PC-9 (cell line): ENCODE results near the gene UBR1. TPM values are rescaled to one million over a fixed set of nuclear protein-coding genes. Genes with fewer than 3 reads are reported as not detected.

ENCODE experiments used
- BruUV-seq: library from RNA; stranded (reverse); fragments of 400-500 nt; replicated peaks from 2 replicates; lab custom pipeline; 2021; lab: Mats Ljungman, UMichigan
- CTCF ChIA-PET: fragments of 300-600 bp; sonication (Branson Sonifier 250); formaldehyde crosslinking; loops from one replicate; lab custom pipeline; 2022; ENCODE audit warnings: antibody characterized with exemption; lab: Charles Lee
- POLR2A ChIA-PET: fragments of 300-600 bp; sonication (Branson Sonifier 250); formaldehyde crosslinking; loops from one replicate; lab custom pipeline; 2022; ENCODE audit warnings: antibody characterized with exemption; ENCODE audit not compliant: unreplicated experiment; lab: Charles Lee
- DNase-seq, 2 experiments: peaks; one replicate each; pipeline versions ENCODE4 v3.0.0 to v3.0.0-alpha.2; 2015 to 2022; ENCODE audit warnings: mixed read lengths in 1 of 2
- H2AFZ ChIP-seq: fragments of 200-600 bp; sonication (generic); 2 replicates; pipeline ENCODE4 v1.8.1; 2017; ENCODE audit warnings: antibody characterized with exemption
- H3F3A ChIP-seq: fragments of 200-600 bp; sonication (generic); 2 replicates; pipeline ENCODE4 v1.8.1; 2017; ENCODE audit warnings: antibody characterized with exemption, mild to moderate bottlenecking, low read depth; ENCODE audit not compliant: insufficient read depth
- H3K27ac ChIP-seq: fragments of 200-600 bp; sonication (generic); 2 replicates; pipeline ENCODE4 v1.6.1; 2016; ENCODE audit warnings: mixed run types
- H3K27me3 ChIP-seq: fragments of 200-600 bp; sonication (generic); 2 replicates; pipeline ENCODE4 v1.6.1; 2016; ENCODE audit warnings: low read depth, mixed run types; ENCODE audit not compliant: insufficient read depth
- H3K36me3 ChIP-seq: fragments of 200-600 bp; sonication (generic); 2 replicates; pipeline ENCODE4 v1.6.1; 2016; ENCODE audit warnings: low read depth, mixed run types
- H3K4me1 ChIP-seq: fragments of 200-600 bp; sonication (generic); replicated peaks from 2 replicates; pipeline ENCODE4 v1.6.1; 2016; ENCODE audit warnings: mixed run types; ENCODE audit not compliant: insufficient read depth
- H3K4me2 ChIP-seq: fragments of 200-600 bp; sonication (generic); 2 replicates; pipeline ENCODE4 v1.6.1; 2017; ENCODE audit warnings: mixed run types
- H3K4me3 ChIP-seq: fragments of 200-600 bp; sonication (generic); 2 replicates; pipeline ENCODE4 v1.6.1; 2016; ENCODE audit warnings: mixed run types
- H3K79me2 ChIP-seq: fragments of 200-600 bp; sonication (generic); 2 replicates; pipeline ENCODE4 v1.6.1; 2017; ENCODE audit warnings: low read depth, mixed run types
- H3K9me2 ChIP-seq: fragments of 200-600 bp; sonication (generic); 2 replicates; pipeline ENCODE4 v1.8.1; 2017; ENCODE audit warnings: mild to moderate bottlenecking; ENCODE audit not compliant: insufficient read depth
- H3K9me3 ChIP-seq: fragments of 200-600 bp; sonication (generic); 2 replicates; pipeline ENCODE4 v1.8.1; 2016; ENCODE audit warnings: low read depth; ENCODE audit not compliant: insufficient read depth
- H4K20me1 ChIP-seq: fragments of 200-600 bp; sonication (generic); 2 replicates; pipeline ENCODE4 v1.8.1; 2017; ENCODE audit not compliant: insufficient read depth
- EZH2 ChIP-seq: fragments of 200-600 bp; sonication (generic); IDR thresholded peaks from 2 replicates; pipeline ENCODE4 v1.8.0; 2017; ENCODE audit warnings: antibody characterized with exemption, low read depth
- intact Hi-C: fragments of 100-400 bp; cut with micrococcal nuclease; formaldehyde crosslinking; loops from one replicate; pipeline ENCODE4 v1.10.0; 2022; ENCODE audit not compliant: unreplicated experiment
- total RNA-seq: library from RNA; stranded (reverse); gene quantifications from 2 replicates; pipeline ENCODE4 v1.2.3, GENCODE V29; 2021
- TF ChIP-seq, protein P1 (sequence below): fragments of 200-600 bp; sonication (generic); conservative IDR thresholded peaks from 2 replicates; pipeline ENCODE4 v1.6.1; 2017; ENCODE audit warnings: mixed run types, antibody characterized with exemption, mild to moderate bottlenecking, moderate library complexity

UBR1 gene
- total RNA-seq, 1 experiment from 2014 or later = 17.1 TPM

DNA sequence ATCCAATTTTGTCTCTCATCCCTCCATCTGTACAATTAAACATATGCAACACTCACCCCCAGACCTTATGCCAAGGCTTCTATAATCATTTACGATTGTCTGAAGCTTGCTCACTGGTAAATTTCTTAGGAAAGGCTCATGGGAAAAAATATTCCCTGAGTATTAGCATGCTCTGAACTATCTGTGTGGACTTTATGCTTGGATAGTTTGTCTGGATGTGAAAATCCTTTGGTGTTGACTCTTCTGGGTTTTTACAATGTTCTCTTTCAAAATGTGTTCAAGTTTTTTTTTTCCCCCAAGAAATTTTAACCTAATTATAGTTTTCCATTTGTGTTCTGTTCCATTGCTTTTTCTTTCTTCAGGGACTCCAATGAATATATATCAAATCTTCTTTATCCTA is 165.3 kb downstream of the UBR1 start:
- no peaks in the 10 kb centered on the region for H3K4me1 ChIP-seq
- ChIA-PET POLR2A (no interaction called here), CTCF (interaction anchor here (0.5 to 0.7 kb wide), 2 partner anchors 140 to 186 kb away, joined by 3 to 4 read pairs; no protein-coding TSS in a partner anchor)
- peaks cover under 1% of the 10 kb centered on the region; the same call in 1 of the 2 replicates for H3F3A ChIP-seq
- no peak overlapping the region for H3K27ac ChIP-seq
- H3K4me3 ChIP-seq = no peak overlapping the region
- TF ChIP-seq EZH2 = no peak
- TF ChIP-seq, protein P1, sequence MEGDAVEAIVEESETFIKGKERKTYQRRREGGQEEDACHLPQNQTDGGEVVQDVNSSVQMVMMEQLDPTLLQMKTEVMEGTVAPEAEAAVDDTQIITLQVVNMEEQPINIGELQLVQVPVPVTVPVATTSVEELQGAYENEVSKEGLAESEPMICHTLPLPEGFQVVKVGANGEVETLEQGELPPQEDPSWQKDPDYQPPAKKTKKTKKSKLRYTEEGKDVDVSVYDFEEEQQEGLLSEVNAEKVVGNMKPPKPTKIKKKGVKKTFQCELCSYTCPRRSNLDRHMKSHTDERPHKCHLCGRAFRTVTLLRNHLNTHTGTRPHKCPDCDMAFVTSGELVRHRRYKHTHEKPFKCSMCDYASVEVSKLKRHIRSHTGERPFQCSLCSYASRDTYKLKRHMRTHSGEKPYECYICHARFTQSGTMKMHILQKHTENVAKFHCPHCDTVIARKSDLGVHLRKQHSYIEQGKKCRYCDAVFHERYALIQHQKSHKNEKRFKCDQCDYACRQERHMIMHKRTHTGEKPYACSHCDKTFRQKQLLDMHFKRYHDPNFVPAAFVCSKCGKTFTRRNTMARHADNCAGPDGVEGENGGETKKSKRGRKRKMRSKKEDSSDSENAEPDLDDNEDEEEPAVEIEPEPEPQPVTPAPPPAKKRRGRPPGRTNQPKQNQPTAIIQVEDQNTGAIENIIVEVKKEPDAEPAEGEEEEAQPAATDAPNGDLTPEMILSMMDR = no peak
- H3K9me3 ChIP-seq = no peaks in the 10 kb centered on the region
- H2AFZ ChIP-seq = no peak overlapping the region
- H3K9me2 ChIP-seq = no peaks in the 10 kb centered on the region
- no TSS peak for BruUV-seq
- H3K4me2 ChIP-seq = no peak overlapping the region
- H3K79me2 ChIP-seq = no peaks in the 10 kb centered on the region
- intact Hi-C loops = no loop called here
- H4K20me1 ChIP-seq = no peaks in the 10 kb centered on the region
- DNase-seq = no peak
- H3K27me3 ChIP-seq = no peaks in the 10 kb centered on the region
- H3K36me3 ChIP-seq = no peaks in the 10 kb centered on the region

DNA sequence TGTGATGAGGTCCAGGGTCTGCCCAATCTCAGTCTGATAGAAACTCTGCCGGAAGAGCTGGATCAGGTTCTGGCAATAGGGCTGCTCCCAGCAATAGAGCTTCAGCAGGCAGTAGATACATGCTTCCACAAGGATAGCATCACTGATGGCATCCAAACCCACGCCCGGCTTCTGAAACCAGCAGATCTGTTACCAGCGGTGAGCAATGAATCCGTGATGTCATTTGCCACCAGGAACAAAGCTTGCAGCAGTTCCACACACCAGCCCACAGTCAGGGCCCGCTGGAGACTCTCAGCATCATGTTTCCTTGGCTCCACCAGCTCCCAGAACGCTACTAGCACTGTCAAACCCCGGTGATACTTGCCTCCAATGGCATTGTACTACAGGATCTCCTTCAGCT is 166.0 kb downstream of the UBR1 start:
- H3K9me2 ChIP-seq = no peaks in the 10 kb centered on the region
- no peak overlapping the region for H3K27ac ChIP-seq
- no TSS peak for BruUV-seq
- H3K79me2 ChIP-seq = no peaks in the 10 kb centered on the region
- H2AFZ ChIP-seq = no peak overlapping the region
- no peaks in the 10 kb centered on the region for H3K27me3 ChIP-seq
- CTCF ChIA-PET = no interaction called here
- POLR2A ChIA-PET = interaction anchor here (0.6 kb wide), 1 partner anchor 10 kb away, joined by 3 read pairs; no protein-coding TSS in a partner anchor
- H3K4me1 ChIP-seq = no peaks in the 10 kb centered on the region
- no peaks in the 10 kb centered on the region for H3K9me3 ChIP-seq
- DNase-seq = no peak
- H3K4me2 ChIP-seq = no peak overlapping the region
- no peaks in the 10 kb centered on the region for H4K20me1 ChIP-seq
- H3F3A ChIP-seq = peaks cover 6% of the 10 kb centered on the region; the same call in 1 of the 2 replicates
- no peaks in the 10 kb centered on the region for H3K36me3 ChIP-seq
- H3K4me3 ChIP-seq = no peak overlapping the region
- TF ChIP-seq EZH2 = no peak
- TF ChIP-seq, protein P1 = no peak
- intact Hi-C loops = no loop called here

DNA sequence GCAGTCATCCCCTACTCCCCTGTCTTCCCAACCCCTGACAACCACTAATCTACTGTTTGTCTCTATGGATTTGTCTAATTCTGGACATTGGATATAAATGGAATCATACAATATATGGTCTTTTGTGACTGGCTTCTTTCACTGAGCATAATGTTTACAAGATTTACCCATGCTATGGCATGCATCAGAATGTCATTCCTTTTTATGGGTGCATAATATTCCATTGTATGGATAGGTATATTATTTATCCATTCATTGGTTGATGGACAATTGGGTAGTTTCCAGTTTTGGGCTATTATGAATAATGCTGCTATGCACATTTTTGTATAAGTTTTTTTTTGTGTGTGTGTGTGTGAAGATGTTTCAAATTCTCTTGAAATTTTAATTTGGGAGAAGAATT is 168.7 kb downstream of the UBR1 start:
- Histone ChIP-seq H3K79me2 (no peaks in the 10 kb centered on the region), H3K27ac (no peak overlapping the region), H2AFZ (no peak overlapping the region), H3K4me3 (no peak overlapping the region), H3K27me3 (no peaks in the 10 kb centered on the region), H3K9me3 (no peaks in the 10 kb centered on the region), H3K36me3 (no peaks in the 10 kb centered on the region), H3K4me2 (no peak overlapping the region), H4K20me1 (no peaks in the 10 kb centered on the region), H3K4me1 (no peaks in the 10 kb centered on the region), H3F3A (peaks cover 12% of the 10 kb centered on the region; the same call in 1 of the 2 replicates), H3K9me2 (no peaks in the 10 kb centered on the region)
- TF ChIP-seq, protein P1 = no peak
- no peak for TF ChIP-seq EZH2
- intact Hi-C loops = no loop called here
- no TSS peak for BruUV-seq
- ChIA-PET POLR2A (no interaction called here), CTCF (no interaction called here)
- no peak for DNase-seq
